NB4 (cell line): ENCODE results near the gene ACP1.
A peak's percentile ranks its signal among the peaks of the same experiment; 100 is the strongest.

Experiments
- DNase-seq: peaks from one replicate; pipeline ENCODE4 v3.0.0; 2010; ENCODE audit warnings: low read depth
- H3K4me3 ChIP-seq: one replicate; pipeline ENCODE4 v1.5.1; 2011; ENCODE audit warnings: mild to moderate bottlenecking, low read depth, low read length, moderate library complexity
- MYC ChIP-seq: IDR thresholded peaks from 2 replicates; pipeline ENCODE4 v1.6.1; 2011; ENCODE audit warnings: low read depth, low read length
- POLR2A ChIP-seq: IDR thresholded peaks from 2 replicates; pipeline ENCODE4 v1.6.1; 2011; ENCODE audit warnings: mild to moderate bottlenecking; ENCODE audit not compliant: insufficient read length; ENCODE audit errors: extremely low read depth
- TF ChIP-seq, protein P1 (sequence below): IDR thresholded peaks from one replicate; pipeline ENCODE4 v1.5.1; 2012; ENCODE audit warnings: low read depth, low read length
- TF ChIP-seq, protein P2 (sequence below): IDR thresholded peaks from 2 replicates; pipeline ENCODE4 v1.6.1; 2011; ENCODE audit warnings: low read depth, low read length

Gene ACP1

DNA sequence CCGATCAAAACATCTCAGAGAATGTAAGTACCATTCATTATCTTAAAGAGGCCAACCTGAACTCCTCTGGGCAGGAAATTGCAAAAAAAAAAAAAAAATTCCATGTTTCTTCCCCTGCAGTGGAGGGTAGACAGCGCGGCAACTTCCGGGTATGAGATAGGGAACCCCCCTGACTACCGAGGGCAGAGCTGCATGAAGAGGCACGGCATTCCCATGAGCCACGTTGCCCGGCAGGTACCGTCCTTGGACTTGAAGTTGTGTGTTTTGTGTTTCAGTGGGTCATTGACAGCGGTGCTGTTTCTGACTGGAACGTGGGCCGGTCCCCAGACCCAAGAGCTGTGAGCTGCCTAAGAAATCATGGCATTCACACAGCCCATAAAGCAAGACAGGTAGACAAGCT, 7.2 kb downstream of the ACP1 start:
- no peak for DNase-seq
- no peak overlapping the region for H3K4me3 ChIP-seq
- TF ChIP-seq, protein P1, sequence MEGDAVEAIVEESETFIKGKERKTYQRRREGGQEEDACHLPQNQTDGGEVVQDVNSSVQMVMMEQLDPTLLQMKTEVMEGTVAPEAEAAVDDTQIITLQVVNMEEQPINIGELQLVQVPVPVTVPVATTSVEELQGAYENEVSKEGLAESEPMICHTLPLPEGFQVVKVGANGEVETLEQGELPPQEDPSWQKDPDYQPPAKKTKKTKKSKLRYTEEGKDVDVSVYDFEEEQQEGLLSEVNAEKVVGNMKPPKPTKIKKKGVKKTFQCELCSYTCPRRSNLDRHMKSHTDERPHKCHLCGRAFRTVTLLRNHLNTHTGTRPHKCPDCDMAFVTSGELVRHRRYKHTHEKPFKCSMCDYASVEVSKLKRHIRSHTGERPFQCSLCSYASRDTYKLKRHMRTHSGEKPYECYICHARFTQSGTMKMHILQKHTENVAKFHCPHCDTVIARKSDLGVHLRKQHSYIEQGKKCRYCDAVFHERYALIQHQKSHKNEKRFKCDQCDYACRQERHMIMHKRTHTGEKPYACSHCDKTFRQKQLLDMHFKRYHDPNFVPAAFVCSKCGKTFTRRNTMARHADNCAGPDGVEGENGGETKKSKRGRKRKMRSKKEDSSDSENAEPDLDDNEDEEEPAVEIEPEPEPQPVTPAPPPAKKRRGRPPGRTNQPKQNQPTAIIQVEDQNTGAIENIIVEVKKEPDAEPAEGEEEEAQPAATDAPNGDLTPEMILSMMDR, result no peak
- TF ChIP-seq POLR2A, result no peak
- TF ChIP-seq, protein P2, sequence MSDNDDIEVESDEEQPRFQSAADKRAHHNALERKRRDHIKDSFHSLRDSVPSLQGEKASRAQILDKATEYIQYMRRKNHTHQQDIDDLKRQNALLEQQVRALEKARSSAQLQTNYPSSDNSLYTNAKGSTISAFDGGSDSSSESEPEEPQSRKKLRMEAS, result no peak
- no peak for TF ChIP-seq MYC

DNA sequence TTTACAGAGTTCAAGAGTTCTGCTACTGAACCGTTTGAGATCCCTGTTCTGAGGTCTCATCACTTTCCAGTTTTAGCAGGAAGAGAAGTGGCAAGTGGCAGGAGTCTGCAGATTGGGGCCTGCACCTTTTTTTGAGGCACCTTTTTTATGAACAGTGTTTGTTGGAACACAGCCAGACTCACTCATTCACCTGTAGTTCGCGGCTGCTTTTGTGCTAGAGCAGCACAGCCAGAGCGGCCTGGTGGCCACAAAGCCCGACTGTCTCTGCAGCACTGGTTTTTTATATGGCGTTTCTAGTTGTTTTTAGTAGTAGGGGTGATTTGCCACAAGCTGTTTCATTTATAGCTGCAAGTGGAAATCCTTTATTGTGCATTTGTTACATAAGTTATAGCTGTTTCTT, 8.6 kb downstream of the ACP1 start:
- TF ChIP-seq MYC (no peak), POLR2A (no peak)
- TF ChIP-seq, protein P1, result no peak
- TF ChIP-seq, protein P2, result no peak
- H3K4me3 ChIP-seq, result no peak overlapping the region
- no peak for DNase-seq

DNA sequence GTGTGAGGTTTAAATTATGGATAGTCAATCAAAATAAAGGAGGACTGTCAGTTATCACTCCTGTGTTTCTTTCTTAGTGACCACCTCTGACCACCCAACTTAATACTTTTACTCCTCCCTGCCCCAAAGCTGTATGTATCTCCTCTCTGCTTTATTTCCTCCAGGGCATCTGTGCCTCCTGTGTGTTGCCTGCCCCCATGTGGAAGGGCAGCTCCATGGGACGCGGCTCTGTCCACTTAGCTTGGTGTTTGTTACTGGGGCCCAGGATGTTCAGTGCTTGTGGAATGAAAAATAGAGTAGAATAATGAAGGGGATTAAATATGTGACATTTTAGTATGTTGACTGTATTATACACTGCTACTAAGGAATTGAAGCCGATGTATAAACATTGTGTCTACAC, 9.8 kb downstream of the ACP1 start:
- TF ChIP-seq, protein P1, result peak; percentile 10
- TF ChIP-seq MYC, result no peak
- no peak overlapping the region for H3K4me3 ChIP-seq
- DNase-seq, result no peak

DNA sequence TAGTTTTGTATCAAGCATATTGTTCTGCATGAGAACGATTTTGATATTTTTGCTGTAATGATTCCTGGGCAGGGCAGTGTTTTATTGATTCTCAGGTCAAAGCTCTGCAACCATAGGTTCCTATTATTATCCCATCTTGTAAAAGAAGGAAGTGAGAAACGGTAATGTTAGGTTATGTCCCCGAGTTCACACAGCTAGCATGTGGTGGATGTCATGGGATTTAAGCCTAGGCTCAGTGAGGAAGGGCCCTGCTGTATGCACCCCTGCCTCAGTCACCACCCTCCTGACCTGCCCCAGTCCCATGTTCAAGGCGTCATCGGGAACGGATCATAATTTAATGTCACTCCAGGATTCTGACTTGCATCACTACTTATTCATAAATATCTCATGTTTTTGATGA, 10.7 kb downstream of the ACP1 start:
- TF ChIP-seq POLR2A (no peak), MYC (no peak)
- TF ChIP-seq, protein P2, result no peak
- TF ChIP-seq, protein P1, result no peak
- no peak for DNase-seq
- no peak overlapping the region for H3K4me3 ChIP-seq

DNA sequence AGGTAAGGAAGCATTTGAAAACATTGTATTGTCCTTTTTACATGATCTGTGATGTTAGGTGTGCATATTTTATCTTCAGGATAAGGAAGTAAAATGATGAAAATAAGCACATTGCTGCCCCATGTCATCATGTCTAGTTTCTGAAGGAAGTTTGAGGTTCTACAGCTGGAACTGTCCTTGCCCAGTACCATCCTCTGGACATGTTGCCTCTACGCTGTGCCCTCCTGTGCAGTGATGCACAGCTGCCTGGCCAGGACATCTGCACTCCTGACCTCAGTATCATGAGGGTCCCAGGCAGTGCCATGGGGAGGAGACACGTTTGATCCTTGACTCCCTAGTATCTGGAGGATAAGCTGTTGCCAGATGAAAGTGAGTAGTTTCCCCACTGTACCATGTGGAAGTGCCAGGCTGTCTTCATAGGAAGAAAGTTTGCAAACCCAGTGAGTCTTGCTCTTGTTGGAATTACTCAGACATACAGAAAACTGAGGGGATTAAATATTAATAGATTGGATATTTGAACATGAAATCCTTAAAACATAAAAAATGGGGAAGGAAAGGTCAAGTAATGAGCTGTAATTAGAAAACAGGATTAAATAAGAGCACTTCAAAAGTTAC, 13.7 kb downstream of the ACP1 start:
- no peak for DNase-seq
- TF ChIP-seq MYC, result no peak
- TF ChIP-seq POLR2A, result no peak
- TF ChIP-seq, protein P2, result no peak
- TF ChIP-seq, protein P1, result no peak
- no peak overlapping the region for H3K4me3 ChIP-seq

DNA sequence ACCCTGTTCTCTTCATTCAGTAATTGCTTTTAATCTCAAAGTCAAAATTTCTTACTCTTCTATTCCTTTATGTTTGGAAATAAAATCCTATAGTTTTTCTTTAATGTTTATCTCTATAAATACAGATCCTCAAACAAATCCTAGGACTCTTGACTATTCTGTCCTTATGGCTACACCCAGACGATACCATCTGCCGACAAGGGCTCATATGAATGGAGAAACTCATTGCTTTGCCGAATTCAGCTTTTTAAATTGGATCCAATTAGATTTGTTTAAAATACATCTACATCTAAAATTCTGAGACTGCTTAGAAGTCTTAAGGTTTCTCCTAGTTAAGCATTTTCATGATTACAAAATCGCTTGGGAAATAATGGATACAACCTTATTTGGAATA, 14.2 kb downstream of the ACP1 start:
- DNase-seq, result no peak
- no peak for TF ChIP-seq POLR2A
- TF ChIP-seq, protein P2, result no peak
- TF ChIP-seq, protein P1, result no peak
- H3K4me3 ChIP-seq, result no peak overlapping the region
